ENCODE data around the gene SCGN.

Gene SCGN

DNA sequence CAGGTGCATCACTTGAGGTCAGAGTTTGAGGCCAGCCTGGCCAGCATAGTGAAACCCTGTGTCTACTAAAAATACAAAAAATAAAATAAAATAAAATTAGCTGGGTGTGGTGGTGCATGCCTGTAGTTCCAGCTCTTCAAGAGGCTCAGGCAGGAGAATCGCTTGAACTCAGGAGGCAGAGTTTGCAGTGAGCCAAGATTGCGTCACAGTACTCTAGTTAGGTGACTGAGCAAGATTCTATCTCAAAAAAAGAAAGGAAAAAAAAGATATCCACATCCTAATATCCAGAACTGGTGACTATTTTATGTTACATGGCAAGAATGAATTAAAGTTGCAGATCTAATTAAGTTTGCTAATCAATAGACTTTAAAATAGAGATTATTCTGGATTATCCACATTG lies 32.5 kb downstream of the SCGN start:
- DNase-seq (ENCODE audit: low spot score in 2 of 2): no peak
- H3K27me3 ChIP-seq (ENCODE audit: low read depth): no peaks in the 10 kb centered on the region
- in situ Hi-C loops (cut with MboI; ENCODE audit: low sequenced_read_pairs): no loop called here
- H3K9me3 ChIP-seq: no peaks in the 10 kb centered on the region
- no peaks in the 10 kb centered on the region for H3K4me1 ChIP-seq
- H3K4me3 ChIP-seq: no peak overlapping the region
- no peaks in the 10 kb centered on the region for H3K36me3 ChIP-seq (replicated peaks)

GRCh38 chr6:25685251-25685650 lies 33.2 kb downstream of the SCGN start:
- Histone ChIP-seq H3K36me3 (replicated peaks) (no peaks in the 10 kb centered on the region), H3K4me1 (no peaks in the 10 kb centered on the region), H3K27me3 (ENCODE audit: low read depth) (no peaks in the 10 kb centered on the region), H3K9me3 (no peaks in the 10 kb centered on the region), H3K4me3 (no peak overlapping the region)
- DNase-seq (ENCODE audit: low spot score in 2 of 2): no peak
- in situ Hi-C loops (cut with MboI; ENCODE audit: low sequenced_read_pairs): no loop called here

- Histone ChIP-seq H3K4me1 (no peaks in the 10 kb centered on the region), H3K27me3 (ENCODE audit: low read depth) (no peaks in the 10 kb centered on the region), H3K9me3 (no peaks in the 10 kb centered on the region), H3K36me3 (replicated peaks) (no peaks in the 10 kb centered on the region), H3K4me3 (no peak overlapping the region)
- DNase-seq (ENCODE audit: low spot score in 2 of 2): no peak
- in situ Hi-C loops (cut with MboI; ENCODE audit: low sequenced_read_pairs): no loop called here
These were observed 33.9 kb downstream of the SCGN start for GRCh38 chr6:25685896-25686295.

- Histone ChIP-seq H3K9me3 (no peaks in the 10 kb centered on the region), H3K36me3 (replicated peaks) (no peaks in the 10 kb centered on the region), H3K4me3 (no peak overlapping the region), H3K4me1 (no peaks in the 10 kb centered on the region), H3K27me3 (ENCODE audit: low read depth) (no peaks in the 10 kb centered on the region)
- DNase-seq (ENCODE audit: low spot score in 2 of 2): no peak
- in situ Hi-C loops (cut with MboI; ENCODE audit: low sequenced_read_pairs): no loop called here
These were observed 34.8 kb downstream of the SCGN start for GRCh38 chr6:25686856-25687255.

GRCh38 chr6:25689966-25690365 lies 38.0 kb downstream of the SCGN start:
- no peaks in the 10 kb centered on the region for H3K9me3 ChIP-seq
- H3K36me3 ChIP-seq (replicated peaks): no peaks in the 10 kb centered on the region
- H3K4me3 ChIP-seq: no peak overlapping the region
- DNase-seq (ENCODE audit: low spot score in 2 of 2): no peak
- H3K4me1 ChIP-seq: no peaks in the 10 kb centered on the region
- in situ Hi-C loops (cut with MboI; ENCODE audit: low sequenced_read_pairs): no loop called here
- H3K27me3 ChIP-seq (ENCODE audit: low read depth): no peaks in the 10 kb centered on the region; the same call in 1 of the 2 replicates

GRCh38 chr6:25691894-25692293 lies 39.9 kb downstream of the SCGN start:
- H3K9me3 ChIP-seq: no peaks in the 10 kb centered on the region
- no peak overlapping the region for H3K4me3 ChIP-seq
- no peaks in the 10 kb centered on the region; the same call in 1 of the 2 replicates for H3K27me3 ChIP-seq (ENCODE audit: low read depth)
- H3K4me1 ChIP-seq: no peaks in the 10 kb centered on the region
- no peak for DNase-seq (ENCODE audit: low spot score in 2 of 2)
- no peaks in the 10 kb centered on the region for H3K36me3 ChIP-seq (replicated peaks)
- in situ Hi-C loops (cut with MboI; ENCODE audit: low sequenced_read_pairs): no loop called here

- Histone ChIP-seq H3K27me3 (ENCODE audit: low read depth) (no peaks in the 10 kb centered on the region; the same call in 1 of the 2 replicates), H3K4me3 (no peak overlapping the region), H3K9me3 (no peaks in the 10 kb centered on the region), H3K36me3 (replicated peaks) (no peaks in the 10 kb centered on the region), H3K4me1 (no peaks in the 10 kb centered on the region)
- no peak for DNase-seq (ENCODE audit: low spot score in 2 of 2)
- in situ Hi-C loops (cut with MboI; ENCODE audit: low sequenced_read_pairs): no loop called here
These were observed 40.5 kb downstream of the SCGN start for GRCh38 chr6:25692472-25692871.

DNA sequence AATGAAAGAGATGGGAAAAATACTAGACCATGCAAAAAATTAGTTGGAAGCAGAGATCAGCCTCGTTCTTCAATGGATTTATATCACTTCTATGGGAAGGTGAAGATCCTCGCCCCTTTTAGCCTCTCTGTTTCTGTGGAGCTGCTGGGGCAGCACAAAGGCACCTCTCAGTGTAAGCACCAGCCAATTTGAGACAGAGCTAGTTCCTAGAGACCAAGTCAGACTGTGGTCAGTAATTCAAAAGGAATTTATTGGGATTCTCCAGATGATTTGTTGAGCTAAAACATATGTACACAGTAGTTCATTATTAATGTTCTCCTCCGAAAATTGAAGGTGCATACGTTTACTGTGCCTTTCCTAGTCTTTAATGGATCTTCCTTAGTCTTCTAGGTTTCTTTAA lies 42.4 kb downstream of the SCGN start:
- no peak for DNase-seq (ENCODE audit: low spot score in 2 of 2)
- Histone ChIP-seq H3K27me3 (ENCODE audit: low read depth) (no peaks in the 10 kb centered on the region; the same call in 1 of the 2 replicates), H3K36me3 (replicated peaks) (no peaks in the 10 kb centered on the region), H3K4me1 (no peaks in the 10 kb centered on the region), H3K4me3 (no peak overlapping the region), H3K9me3 (no peaks in the 10 kb centered on the region)
- in situ Hi-C loops (cut with MboI; ENCODE audit: low sequenced_read_pairs): no loop called here

- in situ Hi-C loops (cut with MboI; ENCODE audit: low sequenced_read_pairs): no loop called here
- Histone ChIP-seq H3K27me3 (ENCODE audit: low read depth) (no peaks in the 10 kb centered on the region; the same call in 1 of the 2 replicates), H3K4me1 (no peaks in the 10 kb centered on the region), H3K4me3 (no peak overlapping the region), H3K36me3 (replicated peaks) (no peaks in the 10 kb centered on the region), H3K9me3 (no peaks in the 10 kb centered on the region)
- no peak for DNase-seq (ENCODE audit: low spot score in 2 of 2)
These were observed 43.7 kb downstream of the SCGN start for GRCh38 chr6:25695671-25696070.

DNA sequence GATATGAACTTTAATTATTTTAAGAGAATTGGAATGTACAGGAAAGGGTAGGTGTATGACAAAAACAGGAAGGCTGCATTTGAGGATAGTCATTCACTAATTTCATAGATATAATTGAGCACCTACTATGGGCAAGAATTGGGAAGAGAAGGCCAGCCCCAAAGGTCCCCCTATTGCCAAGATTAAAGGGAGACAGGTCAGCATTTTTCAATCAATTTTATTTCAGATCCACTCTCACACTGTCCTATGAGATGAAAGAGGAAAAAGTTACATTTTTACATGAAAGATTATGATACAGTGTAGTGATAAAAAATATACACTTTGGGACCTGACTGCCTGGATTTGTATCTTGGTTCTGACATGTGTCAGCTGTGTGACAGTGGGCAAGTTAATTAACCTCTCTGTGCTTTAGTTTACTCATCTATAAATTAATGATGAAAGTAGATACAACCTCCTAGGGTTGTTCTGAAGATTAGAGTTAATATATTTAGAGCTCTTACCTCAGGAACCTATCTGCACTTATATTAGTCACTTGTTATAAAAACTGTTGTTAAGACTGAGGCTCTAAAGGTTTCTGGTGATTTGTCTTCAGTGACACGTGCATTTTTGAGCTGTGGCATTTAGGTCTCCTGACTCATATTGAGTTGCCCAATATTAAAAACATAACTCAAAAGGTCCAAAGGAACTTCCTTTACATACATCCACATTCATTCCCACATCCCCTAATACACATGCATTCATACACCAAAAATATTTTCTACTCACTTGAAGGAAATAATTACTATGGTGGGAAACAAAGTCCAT lies 45.7 kb downstream of the SCGN start:
- in situ Hi-C loops (cut with MboI; ENCODE audit: low sequenced_read_pairs): no loop called here
- H3K27me3 ChIP-seq (ENCODE audit: low read depth): no peaks in the 10 kb centered on the region; the same call in 1 of the 2 replicates
- H3K4me1 ChIP-seq: no peaks in the 10 kb centered on the region
- H3K36me3 ChIP-seq (replicated peaks): no peaks in the 10 kb centered on the region
- no peak for DNase-seq (ENCODE audit: low spot score in 2 of 2)
- no peaks in the 10 kb centered on the region for H3K9me3 ChIP-seq
- H3K4me3 ChIP-seq: no peak overlapping the region

GRCh38 chr6:25698631-25699030 lies 46.6 kb downstream of the SCGN start:
- Histone ChIP-seq H3K27me3 (ENCODE audit: low read depth) (no peaks in the 10 kb centered on the region; the same call in 1 of the 2 replicates), H3K4me1 (no peaks in the 10 kb centered on the region), H3K4me3 (no peak overlapping the region), H3K9me3 (no peaks in the 10 kb centered on the region), H3K36me3 (replicated peaks) (no peaks in the 10 kb centered on the region)
- in situ Hi-C loops (cut with MboI; ENCODE audit: low sequenced_read_pairs): no loop called here
- no peak for DNase-seq (ENCODE audit: low spot score in 2 of 2)

GRCh38 chr6:25699649-25700048 lies 47.6 kb downstream of the SCGN start:
- in situ Hi-C loops (cut with MboI; ENCODE audit: low sequenced_read_pairs): no loop called here
- no peaks in the 10 kb centered on the region for H3K36me3 ChIP-seq (replicated peaks)
- no peaks in the 10 kb centered on the region for H3K9me3 ChIP-seq
- H3K4me3 ChIP-seq: no peak overlapping the region
- DNase-seq (ENCODE audit: low spot score in 2 of 2): no peak
- no peaks in the 10 kb centered on the region for H3K4me1 ChIP-seq
- H3K27me3 ChIP-seq (ENCODE audit: low read depth): no peaks in the 10 kb centered on the region

DNA sequence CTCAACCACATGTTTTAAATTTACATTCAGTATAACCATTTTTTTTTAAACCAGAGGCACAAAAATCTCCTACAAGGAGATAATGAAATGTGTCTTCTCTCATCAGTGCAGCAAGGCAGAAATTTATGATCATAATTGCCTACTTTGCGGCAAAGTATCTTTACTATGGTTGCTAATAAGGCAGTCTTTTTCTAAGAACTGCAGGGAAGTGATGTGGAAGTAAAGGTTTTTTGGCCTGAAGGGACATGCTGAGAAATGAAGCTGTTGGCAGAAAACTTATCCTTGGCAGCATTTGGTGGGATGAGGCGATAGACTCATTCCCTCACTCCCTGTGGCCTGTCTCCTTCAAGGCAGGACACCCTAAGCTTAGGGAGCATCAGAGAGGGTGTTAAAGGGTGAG lies 48.7 kb downstream of the SCGN start:
- Histone ChIP-seq H3K36me3 (replicated peaks) (no peaks in the 10 kb centered on the region), H3K4me3 (no peak overlapping the region), H3K4me1 (no peaks in the 10 kb centered on the region), H3K27me3 (ENCODE audit: low read depth) (peaks cover 5% of the 10 kb centered on the region; the same call in 1 of the 2 replicates), H3K9me3 (no peaks in the 10 kb centered on the region)
- no peak for DNase-seq (ENCODE audit: low spot score in 2 of 2)
- in situ Hi-C loops (cut with MboI; ENCODE audit: low sequenced_read_pairs): no loop called here

DNA sequence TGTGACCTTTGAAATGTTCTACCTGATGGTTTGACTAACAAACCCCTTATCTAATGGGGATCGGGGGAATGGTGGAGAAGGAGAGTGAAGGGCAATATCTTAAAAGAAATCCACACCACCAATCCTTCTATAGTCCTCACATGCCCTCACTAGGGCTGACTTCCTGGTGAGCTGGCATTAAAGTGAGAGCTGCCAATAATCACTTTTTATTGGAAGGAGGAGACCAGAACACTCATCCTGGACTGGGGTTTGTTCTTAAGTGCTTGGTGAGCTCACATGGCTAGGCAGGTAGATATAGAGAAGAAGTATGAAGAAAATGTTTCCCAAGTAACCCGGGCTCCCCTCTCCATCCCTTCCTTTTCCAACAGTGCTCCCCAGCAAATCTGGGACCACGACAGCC lies 49.8 kb downstream of the SCGN start:
- H3K4me1 ChIP-seq: no peaks in the 10 kb centered on the region
- in situ Hi-C loops (cut with MboI; ENCODE audit: low sequenced_read_pairs): no loop called here
- no peaks in the 10 kb centered on the region for H3K9me3 ChIP-seq
- peaks cover 5% of the 10 kb centered on the region; the same call in 1 of the 2 replicates for H3K27me3 ChIP-seq (ENCODE audit: low read depth)
- no peak overlapping the region for H3K4me3 ChIP-seq
- no peak for DNase-seq (ENCODE audit: low spot score in 2 of 2)
- H3K36me3 ChIP-seq (replicated peaks): no peaks in the 10 kb centered on the region

DNA sequence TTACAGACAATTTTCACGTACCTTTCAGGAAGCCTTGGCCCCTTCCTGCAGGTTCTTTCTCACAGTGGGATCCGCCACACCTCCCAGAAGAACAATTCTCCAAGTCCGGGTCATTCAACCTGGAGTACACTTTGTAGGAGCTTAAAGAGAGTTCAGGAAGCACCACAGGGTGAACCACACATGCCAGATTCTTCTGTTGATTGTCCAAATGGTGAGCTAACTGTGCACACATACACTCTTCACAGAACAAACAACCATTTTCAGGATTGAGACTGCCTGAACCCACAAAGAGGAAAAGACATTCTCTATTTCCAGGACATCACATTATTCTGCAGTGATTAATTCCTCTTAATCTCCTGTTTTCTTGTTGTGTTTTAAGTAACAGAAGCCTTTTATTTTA lies 51.0 kb downstream of the SCGN start:
- Histone ChIP-seq H3K4me3 (no peak overlapping the region), H3K4me1 (no peaks in the 10 kb centered on the region), H3K36me3 (replicated peaks) (no peaks in the 10 kb centered on the region), H3K9me3 (no peaks in the 10 kb centered on the region), H3K27me3 (ENCODE audit: low read depth) (peaks cover 5% of the 10 kb centered on the region; the same call in 1 of the 2 replicates)
- DNase-seq (ENCODE audit: low spot score in 2 of 2): no peak
- in situ Hi-C loops (cut with MboI; ENCODE audit: low sequenced_read_pairs): no loop called here

All from HAP-1 (cell line).